Measurements from ENCODE around the gene SRCIN1.
"Not testable (repeated sequence)": the region's sequence is repeated elsewhere in the genome, so short reads cannot be mapped to it uniquely, and the experiment has no call there.

SRCIN1 gene

GRCh38 chr17:38605841-38606645 is at the start of gene SRCIN1:
TSS of gene SRCIN1 (minus strand) at chr17:38605952. CDS start at chr17:38605705, 247 bp downstream.
- peak; percentile 11 for DNase-seq (ENCODE audit: low read depth)

GRCh38 chr17:38654411-38655398 is 49.0 kb upstream of the SRCIN1 start:
- no peak for DNase-seq (ENCODE audit: low read depth)

GRCh38 chr17:38653679-38654078 is 47.9 kb upstream of the SRCIN1 start:
- no peak for DNase-seq (ENCODE audit: low read depth)

GRCh38 chr17:38653230-38653629 is 47.5 kb upstream of the SRCIN1 start:
- DNase-seq (ENCODE audit: low read depth), result no peak

- DNase-seq (ENCODE audit: low read depth), result not testable (repeated sequence)
Measured at GRCh38 chr17:38650653-38651173, 45.0 kb upstream of the SRCIN1 start.

- DNase-seq (ENCODE audit: low read depth), result no peak
Measured at GRCh38 chr17:38637951-38638350, 32.2 kb upstream of the SRCIN1 start.

- no peak for DNase-seq (ENCODE audit: low read depth)
Measured at GRCh38 chr17:38636054-38636453, 30.3 kb upstream of the SRCIN1 start.

- DNase-seq (ENCODE audit: low read depth), result no peak
Measured at GRCh38 chr17:38632334-38632733, 26.6 kb upstream of the SRCIN1 start.

GRCh38 chr17:38628441-38628840 is 22.7 kb upstream of the SRCIN1 start:
- DNase-seq (ENCODE audit: low read depth), result no peak

GRCh38 chr17:38627957-38628356 is 22.2 kb upstream of the SRCIN1 start:
- no peak for DNase-seq (ENCODE audit: low read depth)

GRCh38 chr17:38626606-38627226 is 21.0 kb upstream of the SRCIN1 start:
- not testable (repeated sequence) for DNase-seq (ENCODE audit: low read depth)

GRCh38 chr17:38625482-38625881 is 19.7 kb upstream of the SRCIN1 start:
- DNase-seq (ENCODE audit: low read depth), result no peak

- DNase-seq (ENCODE audit: low read depth), result not testable (repeated sequence)
Measured at GRCh38 chr17:38624782-38625355, 19.1 kb upstream of the SRCIN1 start.

GRCh38 chr17:38621538-38621937 is 15.8 kb upstream of the SRCIN1 start:
- no peak for DNase-seq (ENCODE audit: low read depth)

- no peak for DNase-seq (ENCODE audit: low read depth)
Measured at GRCh38 chr17:38620551-38621277, 15.0 kb upstream of the SRCIN1 start.

GRCh38 chr17:38619937-38620550 is 14.3 kb upstream of the SRCIN1 start:
- no peak for DNase-seq (ENCODE audit: low read depth)

- DNase-seq (ENCODE audit: low read depth), result no peak
Measured at GRCh38 chr17:38619451-38619795, 13.7 kb upstream of the SRCIN1 start.

- no peak for DNase-seq (ENCODE audit: low read depth)
Measured at GRCh38 chr17:38617967-38618760, 12.4 kb upstream of the SRCIN1 start.

GRCh38 chr17:38617074-38617860 is 11.5 kb upstream of the SRCIN1 start:
- DNase-seq (ENCODE audit: low read depth), result no peak
